NCI-H146 treated with DMSO at 0.1 percent for 48 hours (cell line): Measurements from ENCODE around the gene OR51B5.
"Not testable (repeated sequence)": the region's sequence is repeated elsewhere in the genome, so short reads cannot be mapped to it uniquely, and the experiment has no call there.

ENCODE experiments used
- DNase-seq: peaks from one replicate; lab custom pipeline; 2025; ENCODE audit not compliant: unreplicated experiment; lab: John Stamatoyannopoulos, UW

OR51B5 gene

GRCh38 chr11:5343474-5344335, at the start of gene OR51B5:
Gene OR51B5, minus strand, starts transcription at chr11:5343524. Its CDS starts 0 bp downstream, at chr11:5343524.
- no peak for DNase-seq

GRCh38 chr11:5390210-5390609, 46.9 kb upstream of the OR51B5 start:
- DNase-seq = no peak

GRCh38 chr11:5384335-5384734, 41.0 kb upstream of the OR51B5 start:
- no peak for DNase-seq

GRCh38 chr11:5383576-5383975, 40.3 kb upstream of the OR51B5 start, which contains the start of gene OR51M1:
Gene OR51M1, plus strand, starts transcription at chr11:5383812. Its CDS starts 5,587 bp downstream, at chr11:5389399.
- no peak for DNase-seq

GRCh38 chr11:5380740-5381342, 37.5 kb upstream of the OR51B5 start:
- no peak for DNase-seq

- DNase-seq = no peak
Measured at GRCh38 chr11:5369789-5370188, 26.5 kb upstream of the OR51B5 start.

GRCh38 chr11:5368502-5369043, 25.2 kb upstream of the OR51B5 start:
- no peak for DNase-seq

- no peak for DNase-seq
Measured at GRCh38 chr11:5367448-5368074, 24.2 kb upstream of the OR51B5 start.

GRCh38 chr11:5366856-5367255, 23.5 kb upstream of the OR51B5 start:
- DNase-seq = no peak

- DNase-seq = not testable (repeated sequence)
Measured at GRCh38 chr11:5366365-5366764, 23.0 kb upstream of the OR51B5 start.

GRCh38 chr11:5364214-5364613, 20.9 kb upstream of the OR51B5 start:
- DNase-seq = no peak

GRCh38 chr11:5363679-5364078, 20.4 kb upstream of the OR51B5 start:
- no peak for DNase-seq

- no peak for DNase-seq
Measured at GRCh38 chr11:5362017-5362625, 18.8 kb upstream of the OR51B5 start.

GRCh38 chr11:5356031-5356430, 12.7 kb upstream of the OR51B5 start:
- DNase-seq = not testable (repeated sequence)

GRCh38 chr11:5351208-5351607, 7.9 kb upstream of the OR51B5 start, which contains the start of gene OR51B6:
Gene OR51B6, plus strand, starts transcription at chr11:5351508. Its CDS starts 0 bp downstream, at chr11:5351508.
- no peak for DNase-seq

GRCh38 chr11:5349550-5349949, 6.2 kb upstream of the OR51B5 start:
- no peak for DNase-seq

- DNase-seq = no peak
Measured at GRCh38 chr11:5348551-5349194, 5.3 kb upstream of the OR51B5 start.

- no peak for DNase-seq
Measured at GRCh38 chr11:5345831-5346230, 2.5 kb upstream of the OR51B5 start.

GRCh38 chr11:5339771-5340322, 3.5 kb downstream of the OR51B5 start:
- no peak for DNase-seq

GRCh38 chr11:5337253-5337652, 6.1 kb downstream of the OR51B5 start:
- not testable (repeated sequence) for DNase-seq
